HEK293 (cell line): ENCODE measurements around the gene TRMT1.

Experiments
- KLF16 ChIP-seq: fragments of 450-650 bp; formaldehyde crosslinking; IDR thresholded peaks from 2 replicates; pipeline ENCODE4 v1.5.1; 2017; ENCODE audit warnings: missing biosample characterization, missing genetic modification characterization
- KLF7 ChIP-seq: fragments of 450-650 bp; formaldehyde crosslinking; IDR thresholded peaks from 2 replicates; pipeline ENCODE4 v1.5.1; 2016; ENCODE audit warnings: missing biosample characterization, missing genetic modification characterization, borderline replicate concordance
- MYNN ChIP-seq: fragments of 450-650 bp; formaldehyde crosslinking; IDR thresholded peaks from 2 replicates; pipeline ENCODE4 v1.5.1; 2016; ENCODE audit warnings: missing biosample characterization, missing genetic modification characterization, borderline replicate concordance
- SALL2 ChIP-seq: fragments of 450-650 bp; formaldehyde crosslinking; IDR thresholded peaks from 2 replicates; pipeline ENCODE4 v1.5.0; 2017; ENCODE audit warnings: missing biosample characterization, mild to moderate bottlenecking, missing genetic modification characterization, borderline replicate concordance
- ZBTB7A ChIP-seq: fragments of 450-650 bp; formaldehyde crosslinking; IDR thresholded peaks from 2 replicates; pipeline ENCODE4 v1.5.1; 2016; ENCODE audit warnings: low read depth, missing biosample characterization, missing genetic modification characterization
- ZFP3 ChIP-seq: fragments of 450-650 bp; formaldehyde crosslinking; IDR thresholded peaks from 2 replicates; pipeline ENCODE4 v1.5.1; 2016; ENCODE audit warnings: low read depth, missing biosample characterization, missing genetic modification characterization
- ZNF10 ChIP-seq: fragments of 450-650 bp; formaldehyde crosslinking; IDR thresholded peaks from 2 replicates; pipeline ENCODE4 v1.5.1; 2017; ENCODE audit warnings: missing biosample characterization, missing genetic modification characterization
- ZNF114 ChIP-seq: fragments of 450-650 bp; formaldehyde crosslinking; IDR thresholded peaks from 2 replicates; pipeline ENCODE4 v1.5.0; 2017; ENCODE audit warnings: missing biosample characterization, missing genetic modification characterization
- ZNF132 ChIP-seq: fragments of 450-650 bp; formaldehyde crosslinking; IDR thresholded peaks from 2 replicates; pipeline ENCODE4 v1.5.1; 2017; ENCODE audit warnings: missing biosample characterization, missing genetic modification characterization, borderline replicate concordance
- ZNF140 ChIP-seq: fragments of 450-650 bp; formaldehyde crosslinking; IDR thresholded peaks from 2 replicates; pipeline ENCODE4 v1.5.1; 2016; ENCODE audit warnings: missing biosample characterization, missing genetic modification characterization
- ZNF175 ChIP-seq: fragments of 450-650 bp; formaldehyde crosslinking; IDR thresholded peaks from 2 replicates; pipeline ENCODE4 v1.5.1; 2016; ENCODE audit warnings: missing biosample characterization, missing genetic modification characterization
- ZNF335 ChIP-seq: fragments of 450-650 bp; formaldehyde crosslinking; conservative IDR thresholded peaks from 2 replicates; pipeline ENCODE4 v1.5.1; 2016; ENCODE audit warnings: missing biosample characterization, missing genetic modification characterization
- ZNF37A ChIP-seq: fragments of 450-650 bp; IDR thresholded peaks from 2 replicates; pipeline ENCODE4 v1.5.1; 2018; ENCODE audit warnings: missing biosample characterization, missing genetic modification characterization
- ZNF398 ChIP-seq: fragments of 450-650 bp; formaldehyde crosslinking; IDR thresholded peaks from 2 replicates; pipeline ENCODE4 v1.5.1; 2017; ENCODE audit warnings: missing biosample characterization, missing genetic modification characterization
- ZNF473 ChIP-seq: fragments of 450-650 bp; formaldehyde crosslinking; IDR thresholded peaks from 2 replicates; pipeline ENCODE4 v1.5.1; 2017; ENCODE audit warnings: missing biosample characterization, missing genetic modification characterization
- ZNF48 ChIP-seq: fragments of 450-650 bp; formaldehyde crosslinking; IDR thresholded peaks from 2 replicates; pipeline ENCODE4 v1.5.1; 2016; ENCODE audit warnings: missing biosample characterization, missing genetic modification characterization
- ZNF501 ChIP-seq: fragments of 450-650 bp; formaldehyde crosslinking; IDR thresholded peaks from 2 replicates; pipeline ENCODE4 v1.5.1; 2016; ENCODE audit warnings: missing biosample characterization, missing genetic modification characterization
- ZNF518A ChIP-seq: fragments of 450-650 bp; formaldehyde crosslinking; conservative IDR thresholded peaks from 2 replicates; pipeline ENCODE4 v1.5.1; 2016; ENCODE audit warnings: low read depth, missing biosample characterization, missing genetic modification characterization
- ZNF621 ChIP-seq: fragments of 450-650 bp; formaldehyde crosslinking; IDR thresholded peaks from 2 replicates; pipeline ENCODE4 v1.5.1; 2017; ENCODE audit warnings: missing biosample characterization, missing genetic modification characterization
- ZNF623 ChIP-seq: fragments of 450-650 bp; formaldehyde crosslinking; IDR thresholded peaks from 2 replicates; pipeline ENCODE4 v1.5.1; 2016; ENCODE audit warnings: missing biosample characterization, missing genetic modification characterization
- ZNF658 ChIP-seq: fragments of 450-650 bp; formaldehyde crosslinking; IDR thresholded peaks from 2 replicates; pipeline ENCODE4; 2016; ENCODE audit warnings: missing biosample characterization, missing genetic modification characterization
- ZNF660 ChIP-seq: fragments of 450-650 bp; IDR thresholded peaks from 2 replicates; pipeline ENCODE4 v1.5.1; 2018; ENCODE audit warnings: missing biosample characterization, mild to moderate bottlenecking, missing genetic modification characterization
- ZNF670 ChIP-seq: fragments of 450-650 bp; formaldehyde crosslinking; IDR thresholded peaks from 2 replicates; pipeline ENCODE4 v1.5.1; 2016; ENCODE audit warnings: missing biosample characterization, missing genetic modification characterization, low read depth
- ZNF677 ChIP-seq: fragments of 450-650 bp; IDR thresholded peaks from 2 replicates; pipeline ENCODE4 v1.5.0; 2018; ENCODE audit warnings: missing biosample characterization, mild to moderate bottlenecking, missing genetic modification characterization, moderate library complexity
- ZNF704 ChIP-seq: fragments of 450-650 bp; formaldehyde crosslinking; IDR thresholded peaks from 2 replicates; pipeline ENCODE4 v1.5.1; 2016; ENCODE audit warnings: missing biosample characterization, missing genetic modification characterization
- ZNF768 ChIP-seq: fragments of 450-650 bp; formaldehyde crosslinking; IDR thresholded peaks from 2 replicates; pipeline ENCODE4 v1.5.1; 2018; ENCODE audit warnings: missing biosample characterization, mild to moderate bottlenecking, missing genetic modification characterization
- ZNF791 ChIP-seq: fragments of 450-650 bp; formaldehyde crosslinking; IDR thresholded peaks from 2 replicates; pipeline ENCODE4 v1.5.1; 2016; ENCODE audit warnings: missing biosample characterization, missing genetic modification characterization
- ZNF830 ChIP-seq: fragments of 450-650 bp; IDR thresholded peaks from 2 replicates; pipeline ENCODE4 v1.5.0; 2018; ENCODE audit warnings: missing biosample characterization, missing genetic modification characterization, low read depth, mild to moderate bottlenecking, moderate library complexity
- ZNF837 ChIP-seq: fragments of 450-650 bp; formaldehyde crosslinking; IDR thresholded peaks from 2 replicates; pipeline ENCODE4 v1.5.1; 2016; ENCODE audit warnings: missing biosample characterization, missing genetic modification characterization
- ZSCAN4 ChIP-seq: fragments of 450-650 bp; formaldehyde crosslinking; IDR thresholded peaks from 2 replicates; pipeline ENCODE4 v1.5.1; 2017; ENCODE audit warnings: missing biosample characterization, missing genetic modification characterization

The TRMT1 gene

GRCh38 chr19:13116282-13117175 is at the start of gene TRMT1 (continued):
- no peak for TF ChIP-seq ZNF48 (tag by site-specific recombination)
- no peak for TF ChIP-seq ZNF658 (tag by site-specific recombination)
- peak; percentile 67 for TF ChIP-seq ZNF335
- no peak for TF ChIP-seq ZNF704 (tag by site-specific recombination)
- TF ChIP-seq ZNF175 (tag by site-specific recombination), result no peak
- peak; percentile 52 for TF ChIP-seq ZSCAN4 (tag by site-specific recombination)
- TF ChIP-seq ZNF830 (tag by site-specific recombination), result no peak
- TF ChIP-seq ZNF132, result no peak
- no peak for TF ChIP-seq ZNF670 (tag by site-specific recombination)
- no peak for TF ChIP-seq ZNF791 (tag by site-specific recombination)
- no peak; the same call in 1 of the 2 replicates for TF ChIP-seq ZBTB7A (tag by site-specific recombination)
- TF ChIP-seq MYNN, result no peak
- TF ChIP-seq ZNF621 (tag by site-specific recombination), result no peak
- TF ChIP-seq ZNF37A (tag by site-specific recombination), result no peak
- peak; percentile 41; the same call in 1 of the 2 replicates for TF ChIP-seq ZNF623 (tag by site-specific recombination)
- TF ChIP-seq SALL2 (tag by site-specific recombination), result no peak
- no peak for TF ChIP-seq ZNF677 (tag by site-specific recombination)
- TF ChIP-seq ZNF660 (tag by site-specific recombination), result peak; percentile 87
- TF ChIP-seq KLF16 (tag by site-specific recombination), result peak; percentile 84
- no peak for TF ChIP-seq ZNF398 (tag by site-specific recombination)
- TF ChIP-seq KLF7 (tag by site-specific recombination), result no peak
- peak; percentile 26; the same call in 1 of the 2 replicates for TF ChIP-seq ZNF10 (tag by site-specific recombination)
- no peak for TF ChIP-seq ZNF140 (tag by site-specific recombination)
- TF ChIP-seq ZNF768 (tag by site-specific recombination), result peak; percentile 38; the same call in 1 of the 2 replicates
- TF ChIP-seq ZNF114 (tag by site-specific recombination), result no peak
- no peak for TF ChIP-seq ZFP3
- peak; percentile 43; the same call in 1 of the 2 replicates for TF ChIP-seq ZNF518A (tag by site-specific recombination)
- peak; percentile 81 for TF ChIP-seq ZNF501 (tag by site-specific recombination)
- TF ChIP-seq ZNF837 (tag by site-specific recombination), result no peak
- TF ChIP-seq ZNF473, result no peak
